ENCODE data around the gene CCM2. TPM values are rescaled to one million over a fixed set of nuclear protein-coding genes. Genes with fewer than 3 reads are reported as not detected.

The CCM2 gene
- total RNA-seq, 3 donors from 2014 or later, result 32.3 to 45.3 (median 35.4) TPM

- H3K27ac ChIP-seq, result no peak overlapping the region
- intact Hi-C loops (cut with DNase I; ENCODE audit: low total_unique reads), result no loop called here
- no peaks in the 10 kb centered on the region for H3K4me1 ChIP-seq
- H3K4me3 ChIP-seq, result no peak overlapping the region
- TF ChIP-seq CTCF (IDR thresholded peaks at IDR 0.05) (no peak), POLR2AphosphoS5 (IDR thresholded peaks at IDR 0.05) (no peak), POLR2A (IDR thresholded peaks at IDR 0.05) (no peak)
- H3K9me3 ChIP-seq, result no peaks in the 10 kb centered on the region
- no peak for DNase-seq (ENCODE audit: low spot score in 2 of 2)
- H3K36me3 ChIP-seq, result no peaks in the 10 kb centered on the region
- no peaks in the 10 kb centered on the region for H3K27me3 ChIP-seq
Observed at GRCh38 chr7:44971902-44972441, 28.0 kb upstream of the CCM2 start.

GRCh38 chr7:44972562-44972961 lies 27.4 kb upstream of the CCM2 start:
- Histone ChIP-seq H3K36me3 (no peaks in the 10 kb centered on the region), H3K27me3 (no peaks in the 10 kb centered on the region), H3K4me1 (no peaks in the 10 kb centered on the region), H3K4me3 (no peak overlapping the region), H3K9me3 (no peaks in the 10 kb centered on the region), H3K27ac (no peak overlapping the region)
- DNase-seq (ENCODE audit: low spot score in 2 of 2), result no peak
- intact Hi-C loops (cut with DNase I; ENCODE audit: low total_unique reads), result no loop called here
- TF ChIP-seq POLR2AphosphoS5 (IDR thresholded peaks at IDR 0.05) (no peak), CTCF (IDR thresholded peaks at IDR 0.05) (no peak), POLR2A (IDR thresholded peaks at IDR 0.05) (no peak)

- DNase-seq (ENCODE audit: low spot score in 2 of 2), result no peak
Observed at GRCh38 chr7:44973610-44974401, 26.2 kb upstream of the CCM2 start.

GRCh38 chr7:44974549-44974948 lies 25.5 kb upstream of the CCM2 start:
- H3K4me1 ChIP-seq, result no peaks in the 10 kb centered on the region
- TF ChIP-seq POLR2AphosphoS5 (IDR thresholded peaks at IDR 0.05), result no peak
- TF ChIP-seq POLR2A (IDR thresholded peaks at IDR 0.05), result no peak
- TF ChIP-seq CTCF (IDR thresholded peaks at IDR 0.05), result no peak
- intact Hi-C loops (cut with DNase I; ENCODE audit: low total_unique reads), result no loop called here
- no peaks in the 10 kb centered on the region for H3K36me3 ChIP-seq
- H3K27ac ChIP-seq, result no peak overlapping the region
- DNase-seq (ENCODE audit: low spot score in 2 of 2), result no peak
- H3K9me3 ChIP-seq, result no peaks in the 10 kb centered on the region
- no peaks in the 10 kb centered on the region for H3K27me3 ChIP-seq
- no peak overlapping the region for H3K4me3 ChIP-seq

More at GRCh38 chr7:44973610-44974401, 26.2 kb upstream of the CCM2 start:
- TF ChIP-seq CTCF (IDR thresholded peaks at IDR 0.05) (peak in 1 of 3 donors; percentile 15), POLR2AphosphoS5 (IDR thresholded peaks at IDR 0.05) (no peak), POLR2A (IDR thresholded peaks at IDR 0.05) (no peak)
- H3K27ac ChIP-seq, result no peak overlapping the region
- no peaks in the 10 kb centered on the region for H3K9me3 ChIP-seq
- no peaks in the 10 kb centered on the region for H3K27me3 ChIP-seq
- intact Hi-C loops (cut with DNase I; ENCODE audit: low total_unique reads), result no loop called here
- H3K4me1 ChIP-seq, result no peaks in the 10 kb centered on the region
- H3K36me3 ChIP-seq, result no peaks in the 10 kb centered on the region
- H3K4me3 ChIP-seq, result no peak overlapping the region

GRCh38 chr7:44975331-44976039 lies 24.5 kb upstream of the CCM2 start:
- Histone ChIP-seq H3K9me3 (no peaks in the 10 kb centered on the region), H3K4me1 (no peaks in the 10 kb centered on the region), H3K36me3 (no peaks in the 10 kb centered on the region), H3K4me3 (no peak overlapping the region), H3K27ac (no peak overlapping the region), H3K27me3 (no peaks in the 10 kb centered on the region)
- TF ChIP-seq POLR2A (IDR thresholded peaks at IDR 0.05) (no peak), POLR2AphosphoS5 (IDR thresholded peaks at IDR 0.05) (no peak), CTCF (IDR thresholded peaks at IDR 0.05) (no peak)
- intact Hi-C loops (cut with DNase I; ENCODE audit: low total_unique reads), result no loop called here
- no peak for DNase-seq (ENCODE audit: low spot score in 2 of 2)
